Superior temporal gyrus (tissue), 1 donor: ENCODE results near the gene TXNRD1.
"Not testable (repeated sequence)": the region's sequence is repeated elsewhere in the genome, so short reads cannot be mapped to it uniquely, and the experiment has no call there.

Experiments used
- DNase-seq: peaks from one replicate; pipeline ENCODE4 v3.0.0-alpha.2; 2016; ENCODE audit errors: extremely low spot score

Gene TXNRD1

GRCh38 chr12:104304261-104305009 is 88.9 kb downstream of the TXNRD1 start:
- DNase-seq, result no peak

- no peak for DNase-seq
Observed at GRCh38 chr12:104305349-104305748, 89.8 kb downstream of the TXNRD1 start.

GRCh38 chr12:104306376-104306775 is 90.8 kb downstream of the TXNRD1 start:
- DNase-seq, result no peak

- DNase-seq, result no peak
Observed at GRCh38 chr12:104306943-104307654, 91.5 kb downstream of the TXNRD1 start.

GRCh38 chr12:104307655-104308000 is 92.0 kb downstream of the TXNRD1 start:
- DNase-seq, result no peak

GRCh38 chr12:104309446-104309993 is 93.9 kb downstream of the TXNRD1 start:
- no peak for DNase-seq

DNA sequence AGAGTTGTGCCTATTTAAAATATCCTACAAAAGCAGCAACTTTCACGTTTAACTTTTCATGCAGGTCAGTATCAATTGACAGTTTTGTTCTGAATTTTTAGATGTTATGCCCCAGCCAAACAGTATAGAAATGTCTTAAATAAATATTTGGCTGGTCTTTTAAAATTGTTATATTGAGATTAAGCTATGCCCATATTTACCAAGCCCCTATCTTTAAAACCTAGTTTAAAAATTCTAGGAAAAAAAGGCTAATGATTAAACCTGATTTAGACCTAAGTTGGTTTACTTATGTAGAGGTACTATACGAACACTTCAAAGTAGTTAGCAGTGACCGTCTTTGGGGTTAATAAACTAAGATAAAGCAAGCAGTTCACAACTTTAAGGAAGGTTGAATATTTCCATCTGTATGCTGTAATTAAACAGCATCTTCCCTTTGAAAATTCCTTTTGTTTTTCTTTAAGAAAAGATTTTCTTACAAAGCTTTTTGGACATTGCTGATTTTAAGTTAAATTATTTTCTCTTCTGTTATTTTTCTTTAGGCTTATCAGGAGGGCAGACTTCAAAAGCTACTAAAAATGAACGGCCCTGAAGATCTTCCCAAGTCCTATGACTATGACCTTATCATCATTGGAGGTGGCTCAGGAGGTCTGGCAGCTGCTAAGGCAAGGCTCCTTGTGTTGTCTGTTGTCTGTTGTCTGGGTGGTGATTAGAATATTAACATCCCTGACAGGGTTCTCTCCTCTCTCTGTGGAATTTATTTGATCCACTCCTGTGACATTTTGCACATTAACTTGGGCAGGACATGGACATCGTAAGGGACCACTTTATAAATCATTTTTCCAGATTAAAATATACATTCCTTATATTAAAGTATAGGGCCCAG is 95.4 kb downstream of the TXNRD1 start:
- DNase-seq, result no peak

- DNase-seq, result no peak
Observed at GRCh38 chr12:104312202-104312601, 96.6 kb downstream of the TXNRD1 start.

GRCh38 chr12:104312654-104313053 is 97.1 kb downstream of the TXNRD1 start:
- DNase-seq, result no peak

DNA sequence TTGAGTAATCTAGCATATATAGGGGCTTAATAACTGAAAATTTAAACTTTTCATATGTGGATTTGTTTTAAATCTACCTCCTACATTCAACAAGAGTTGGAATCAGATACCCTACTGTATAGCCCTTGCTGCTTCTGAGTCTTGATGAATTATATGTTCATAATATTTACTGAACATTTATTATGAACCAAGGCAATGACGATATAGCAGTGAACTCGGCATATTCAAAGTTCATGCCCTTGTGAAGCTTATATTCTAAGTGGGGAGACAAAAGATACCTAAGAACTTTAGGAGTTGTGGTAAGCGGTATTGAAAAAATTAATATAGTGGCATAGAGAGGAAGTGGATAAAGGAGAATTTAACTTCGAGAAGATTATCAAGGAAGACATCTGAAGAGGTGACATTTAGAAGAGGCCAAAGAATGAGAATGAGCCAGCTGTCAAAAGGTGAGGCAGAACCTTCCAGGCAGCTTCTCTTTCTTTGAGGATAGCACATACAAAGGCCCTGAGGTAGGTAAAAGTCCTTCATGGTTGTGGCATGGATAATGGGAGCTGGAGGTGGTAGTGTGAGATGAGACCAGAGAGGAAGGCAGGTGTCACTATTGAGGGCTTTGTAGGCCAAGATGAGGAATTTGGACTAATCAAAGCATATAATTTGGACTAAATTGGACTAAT is 98.1 kb downstream of the TXNRD1 start:
- no peak for DNase-seq

DNA sequence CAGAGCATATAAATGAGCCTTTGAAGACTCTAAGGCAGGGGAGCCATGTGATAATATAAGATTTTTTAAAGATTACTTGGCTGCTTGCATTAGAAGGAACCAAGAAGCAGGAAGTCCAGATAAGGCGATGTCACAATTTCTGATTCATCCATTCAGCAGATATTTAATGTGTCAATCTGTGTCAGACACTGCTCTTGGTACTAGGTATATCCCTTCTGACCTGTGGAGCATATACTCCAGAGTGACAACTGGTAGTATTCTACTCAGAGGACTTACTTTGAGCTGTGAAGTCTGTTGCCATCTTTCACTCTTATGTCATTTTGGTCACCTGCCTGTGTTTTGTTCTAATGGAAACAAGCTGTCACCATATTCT is 98.6 kb downstream of the TXNRD1 start:
- no peak for DNase-seq

DNA sequence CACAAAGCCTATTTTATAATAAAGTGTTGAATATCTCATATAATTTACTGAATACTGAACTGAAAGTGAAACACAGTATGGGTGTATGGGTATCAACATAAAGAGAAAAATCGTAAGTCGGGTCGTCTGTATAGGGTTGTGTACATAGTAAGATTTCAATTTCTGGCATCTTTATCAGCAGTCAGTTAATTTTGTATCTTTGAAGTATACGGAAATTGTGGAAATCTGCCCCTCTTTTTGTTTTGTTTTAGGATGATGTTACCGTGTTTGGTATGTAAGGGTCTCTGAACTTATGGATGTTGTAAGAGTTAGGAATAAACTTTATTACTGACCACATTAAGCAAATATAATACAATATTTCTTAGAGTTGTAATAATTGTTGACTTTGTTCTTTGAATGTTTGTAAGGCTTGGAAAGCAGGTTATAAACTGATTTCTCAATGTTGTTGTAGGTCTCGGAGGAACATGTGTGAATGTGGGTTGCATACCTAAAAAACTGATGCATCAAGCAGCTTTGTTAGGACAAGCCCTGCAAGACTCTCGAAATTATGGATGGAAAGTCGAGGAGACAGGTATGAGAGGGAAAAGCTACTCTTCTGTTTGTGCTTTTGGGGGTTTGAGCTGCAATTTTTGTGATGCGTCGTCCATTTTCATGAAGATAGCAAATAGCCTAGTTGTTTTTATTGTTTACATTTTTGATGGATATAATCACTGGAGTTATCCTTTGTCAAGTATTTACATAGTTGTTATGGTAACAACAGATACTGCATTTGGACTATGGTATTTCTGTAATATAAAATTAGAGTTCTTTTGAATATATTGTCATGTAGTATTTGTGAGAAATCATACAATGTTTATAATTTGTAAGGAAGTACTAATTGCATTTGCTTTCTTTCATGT is 100.0 kb downstream of the TXNRD1 start:
- no peak for DNase-seq

DNA sequence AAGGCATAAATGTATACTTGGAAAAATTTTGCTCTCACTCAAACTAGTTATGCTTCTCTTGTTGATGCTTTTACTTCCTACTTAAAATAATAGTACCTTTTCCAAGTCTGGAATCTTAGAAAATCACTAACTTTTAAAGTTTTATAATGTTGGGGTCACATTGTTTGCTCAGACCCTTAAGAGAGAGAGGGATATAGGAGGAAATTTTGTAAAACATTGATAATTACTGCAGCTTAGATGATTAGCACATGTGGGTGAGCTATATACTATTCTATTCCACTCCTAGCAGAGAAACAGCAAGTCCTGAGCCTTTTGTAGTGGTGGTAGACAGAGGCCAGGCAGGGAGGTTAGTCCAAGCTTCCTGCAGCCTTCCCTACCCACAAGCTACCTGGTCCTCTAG is 101.4 kb downstream of the TXNRD1 start:
- no peak for DNase-seq

DNA sequence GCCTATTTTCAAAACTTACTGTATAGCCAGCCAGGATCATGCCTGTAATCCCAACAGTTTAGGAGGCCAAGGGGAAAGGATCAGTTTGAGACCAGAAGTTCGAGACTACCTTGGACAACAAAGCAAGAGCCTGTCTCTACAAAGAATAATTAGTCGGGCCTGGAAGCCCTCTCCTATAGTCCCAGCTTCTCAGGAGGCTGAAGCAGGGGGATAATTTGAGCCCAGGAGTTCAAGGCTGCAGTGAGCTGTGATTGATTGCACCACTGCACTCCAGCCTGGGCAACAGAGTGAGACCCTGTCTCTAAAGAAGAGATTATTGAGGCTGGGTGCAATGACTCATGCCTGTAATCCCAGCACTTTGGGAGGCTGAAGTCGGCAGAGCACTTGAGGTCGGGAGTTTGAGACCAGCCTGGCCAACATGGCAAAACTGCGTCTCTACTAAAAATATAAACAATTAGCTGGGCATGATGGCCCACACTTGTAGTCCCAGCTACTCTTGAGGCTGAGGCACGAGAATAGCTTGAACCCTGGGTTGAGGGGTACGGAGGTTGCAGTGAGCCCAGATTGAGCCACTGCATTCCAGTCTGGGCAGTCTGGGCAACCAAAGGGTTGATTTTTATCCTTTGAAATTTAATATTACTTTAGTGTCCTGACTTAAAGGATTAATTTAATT is 102.1 kb downstream of the TXNRD1 start:
- DNase-seq, result no peak

DNA sequence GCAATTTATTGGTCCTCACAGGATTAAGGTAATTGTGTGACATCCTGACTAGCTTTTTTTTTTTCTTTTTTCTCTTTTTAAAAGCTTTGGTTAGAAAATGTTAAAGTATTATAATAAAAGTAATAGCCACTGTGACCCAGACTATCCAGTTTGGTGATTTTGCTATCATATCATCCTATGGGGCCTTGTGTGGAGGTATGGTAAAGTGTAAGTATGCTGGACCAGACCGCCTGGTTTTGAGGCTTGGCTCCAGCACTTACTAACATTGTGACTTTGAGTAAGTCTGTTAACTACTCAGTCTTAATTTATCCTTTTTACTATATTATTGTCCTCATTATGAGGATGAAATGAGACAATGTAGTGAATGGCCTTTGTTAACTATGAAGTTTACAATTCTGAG is 103.4 kb downstream of the TXNRD1 start:
- DNase-seq, result no peak

GRCh38 chr12:104319918-104320626 is 104.5 kb downstream of the TXNRD1 start:
- DNase-seq, result no peak

DNA sequence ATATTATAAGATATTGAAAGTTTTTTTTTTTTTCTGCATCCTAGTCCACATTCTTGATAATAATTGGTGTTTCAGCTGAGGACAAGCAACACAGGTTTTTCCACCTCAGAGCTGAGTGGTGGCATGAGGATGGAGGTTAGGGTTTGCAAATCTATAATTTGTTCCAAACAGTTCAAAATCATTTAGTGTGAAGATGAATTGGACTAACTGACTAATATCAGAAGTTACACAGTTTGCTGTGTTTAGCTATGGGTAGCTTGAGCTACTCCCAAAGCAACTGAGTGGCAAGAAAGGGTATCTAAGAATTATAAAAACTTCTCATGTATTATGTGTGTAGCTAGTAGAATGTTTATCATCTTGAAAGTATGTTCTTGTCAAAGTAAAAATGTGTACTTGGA is 105.0 kb downstream of the TXNRD1 start:
- DNase-seq, result no peak

DNA sequence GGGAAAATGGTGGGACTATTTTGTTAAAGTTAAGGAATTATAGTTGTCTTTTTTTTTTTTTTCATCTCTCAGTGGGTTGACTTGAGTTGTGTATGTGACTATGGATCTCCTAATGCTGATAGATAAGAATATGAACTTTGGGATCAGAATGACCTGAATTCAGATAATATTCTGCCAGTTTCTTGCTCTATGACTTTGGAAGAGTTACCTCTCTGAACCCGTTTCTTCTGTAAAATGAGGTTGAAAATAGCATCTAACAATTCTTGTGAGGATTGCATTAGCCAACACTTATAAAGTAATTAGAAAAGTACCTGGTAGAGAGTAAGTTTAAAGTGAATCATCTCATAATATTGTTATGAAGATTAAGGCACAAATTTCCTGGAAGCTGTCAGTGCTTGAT is 106.4 kb downstream of the TXNRD1 start:
- DNase-seq, result no peak

DNA sequence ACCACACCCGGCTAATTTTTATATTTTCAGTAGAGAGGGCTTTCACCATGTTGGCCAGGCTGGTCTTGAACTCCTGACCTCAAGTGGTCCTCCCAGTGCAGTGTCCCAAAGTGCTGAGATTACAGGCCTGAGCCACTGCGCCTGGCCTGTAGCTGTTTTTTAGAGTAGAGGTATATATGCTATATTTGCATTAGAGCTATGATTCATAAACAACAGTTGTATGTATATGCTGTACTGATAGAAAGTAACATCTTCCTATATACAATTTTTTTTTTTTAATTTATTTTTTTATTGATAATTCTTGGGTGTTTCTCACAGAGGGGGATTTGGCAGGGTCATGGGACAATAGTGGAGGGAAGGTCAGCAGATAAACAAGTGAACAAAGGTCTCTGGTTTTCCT is 107.0 kb downstream of the TXNRD1 start:
- DNase-seq, result not testable (repeated sequence)
